GM18858 (cell line): ENCODE results near the gene GNGT2.
"Not testable (repeated sequence)": the region's sequence is repeated elsewhere in the genome, so short reads cannot be mapped to it uniquely, and the experiment has no call there.

Experiments
- ATAC-seq: cut with Tn5 transposase; IDR thresholded peaks from one replicate; pipeline ENCODE4 v1.9.1; 2021; ENCODE audit not compliant: unreplicated experiment

GNGT2 gene

GRCh38 chr17:49180998-49181635 lies 29.3 kb downstream of the GNGT2 start:
- ATAC-seq = no peak

GRCh38 chr17:49180303-49180702 lies 30.1 kb downstream of the GNGT2 start:
- no peak for ATAC-seq

- ATAC-seq = not testable (repeated sequence)
Measured at GRCh38 chr17:49175978-49176377, 34.4 kb downstream of the GNGT2 start.

- not testable (repeated sequence) for ATAC-seq
Measured at GRCh38 chr17:49170711-49171110, 39.7 kb downstream of the GNGT2 start.

GRCh38 chr17:49170216-49170615 lies 40.2 kb downstream of the GNGT2 start:
- ATAC-seq = no peak

GRCh38 chr17:49168706-49169105 lies 41.7 kb downstream of the GNGT2 start:
- ATAC-seq = no peak

GRCh38 chr17:49165143-49165542 lies 45.2 kb downstream of the GNGT2 start:
- ATAC-seq = no peak

GRCh38 chr17:49162866-49163265 lies 47.5 kb downstream of the GNGT2 start:
- no peak for ATAC-seq

GRCh38 chr17:49157784-49158183 lies 52.6 kb downstream of the GNGT2 start:
- no peak for ATAC-seq

- no peak for ATAC-seq
Measured at GRCh38 chr17:49156256-49156655, 54.1 kb downstream of the GNGT2 start.
